ENCODE data around the gene C3orf20.
"Not testable (repeated sequence)": the region's sequence is repeated elsewhere in the genome, so short reads cannot be mapped to it uniquely, and the experiment has no call there.

Gene C3orf20

GRCh38 chr3:14651440-14652251 is 23.3 kb upstream of the C3orf20 start, which contains the start of gene CCDC174:
Gene CCDC174, plus strand, starts transcription at chr3:14651762. Its CDS starts 75 bp downstream, at chr3:14651837.
- Histone ChIP-seq H3K27me3 (ENCODE audit: control insufficient read depth, insufficient read depth, low read length) (peaks cover 6% of the 10 kb centered on the region), H3K4me3 (ENCODE audit: low read length) (peak within 1 kb of the TSS; percentile 80), H3K9me3 (ENCODE audit: control insufficient read depth, low read depth, low read length) (no peaks in the 10 kb centered on the region), H3K27ac (ENCODE audit: low read length) (peak within 1 kb of the TSS; percentile 42), H3K4me1 (ENCODE audit: control insufficient read depth, low read depth, low read length) (no peaks in the 10 kb centered on the region), H3K36me3 (ENCODE audit: control insufficient read depth, low read depth, low read length) (peaks cover 17% of the 10 kb centered on the region), H3K9ac (ENCODE audit: low read length) (peak within 1 kb of the TSS; percentile 71)

GRCh38 chr3:14652360-14652907 is 22.5 kb upstream of the C3orf20 start:
- peak overlapping the region; percentile 71 for H3K9ac ChIP-seq (ENCODE audit: low read length)
- H3K9me3 ChIP-seq (ENCODE audit: control insufficient read depth, low read depth, low read length); H3K27ac ChIP-seq (ENCODE audit: low read length); H3K4me1 ChIP-seq (ENCODE audit: control insufficient read depth, low read depth, low read length); H3K27me3 ChIP-seq (ENCODE audit: control insufficient read depth, insufficient read depth, low read length): not testable (repeated sequence)
- H3K36me3 ChIP-seq (ENCODE audit: control insufficient read depth, low read depth, low read length) = peaks cover 24% of the 10 kb centered on the region
- peak overlapping the region; percentile 80 for H3K4me3 ChIP-seq (ENCODE audit: low read length)

DNA sequence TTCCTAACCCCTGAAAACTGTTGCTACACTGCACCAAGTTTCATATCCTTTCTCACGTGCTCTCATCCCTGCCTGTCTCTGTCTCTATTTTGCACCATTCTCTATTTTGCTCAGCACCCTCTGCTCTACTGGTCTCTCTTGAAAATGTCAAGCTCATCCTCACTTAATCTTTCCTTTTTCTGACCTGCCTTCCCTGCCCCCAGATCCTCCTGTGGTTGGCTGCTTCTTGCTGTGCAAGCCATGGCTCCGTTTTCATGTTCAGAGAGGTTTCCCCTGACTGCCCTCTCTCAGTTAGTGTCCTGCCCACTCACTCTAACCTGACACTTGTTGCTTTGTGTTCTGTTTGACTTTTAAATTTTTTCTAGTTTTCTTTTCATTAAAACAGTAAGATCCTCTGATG is 17.4 kb upstream of the C3orf20 start:
- no peaks in the 10 kb centered on the region for H3K27me3 ChIP-seq (ENCODE audit: control insufficient read depth, insufficient read depth, low read length)
- H3K27ac ChIP-seq (ENCODE audit: low read length) = no peak overlapping the region
- no peaks in the 10 kb centered on the region for H3K9me3 ChIP-seq (ENCODE audit: control insufficient read depth, low read depth, low read length)
- no peak overlapping the region for H3K4me3 ChIP-seq (ENCODE audit: low read length)
- H3K36me3 ChIP-seq (ENCODE audit: control insufficient read depth, low read depth, low read length) = peaks cover 69% of the 10 kb centered on the region
- H3K4me1 ChIP-seq (ENCODE audit: control insufficient read depth, low read depth, low read length) = no peaks in the 10 kb centered on the region
- no peak overlapping the region for H3K9ac ChIP-seq (ENCODE audit: low read length)

DNA sequence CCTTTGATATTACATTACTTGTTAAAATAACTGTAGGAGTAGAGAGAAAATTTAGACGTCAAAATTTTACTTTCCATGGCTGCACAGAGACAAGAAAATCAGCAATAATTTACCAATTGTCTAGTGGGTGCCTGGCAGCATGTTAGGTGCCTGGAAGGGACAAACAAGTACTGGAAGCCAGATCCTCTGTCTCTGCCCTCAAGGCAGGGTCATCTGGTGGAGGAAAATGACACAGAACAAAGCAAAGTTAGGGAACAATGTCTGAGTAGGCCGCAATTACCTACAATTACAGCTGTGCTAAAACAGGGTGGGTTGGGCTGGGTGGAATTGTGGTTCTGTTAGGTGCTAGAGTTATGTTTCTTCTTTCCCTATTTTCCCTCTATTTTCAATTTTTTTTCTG is 16.0 kb upstream of the C3orf20 start:
- Histone ChIP-seq H3K36me3 (ENCODE audit: control insufficient read depth, low read depth, low read length) (peaks cover 83% of the 10 kb centered on the region), H3K9ac (ENCODE audit: low read length) (no peak overlapping the region), H3K27me3 (ENCODE audit: control insufficient read depth, insufficient read depth, low read length) (no peaks in the 10 kb centered on the region), H3K9me3 (ENCODE audit: control insufficient read depth, low read depth, low read length) (no peaks in the 10 kb centered on the region), H3K27ac (ENCODE audit: low read length) (no peak overlapping the region), H3K4me3 (ENCODE audit: low read length) (no peak overlapping the region), H3K4me1 (ENCODE audit: control insufficient read depth, low read depth, low read length) (no peaks in the 10 kb centered on the region)

- no peaks in the 10 kb centered on the region for H3K9me3 ChIP-seq (ENCODE audit: control insufficient read depth, low read depth, low read length)
- no peak overlapping the region for H3K4me3 ChIP-seq (ENCODE audit: low read length)
- H3K9ac ChIP-seq (ENCODE audit: low read length) = no peak overlapping the region
- H3K36me3 ChIP-seq (ENCODE audit: control insufficient read depth, low read depth, low read length) = peaks cover 90% of the 10 kb centered on the region
- no peaks in the 10 kb centered on the region for H3K27me3 ChIP-seq (ENCODE audit: control insufficient read depth, insufficient read depth, low read length)
- no peak overlapping the region for H3K27ac ChIP-seq (ENCODE audit: low read length)
- H3K4me1 ChIP-seq (ENCODE audit: control insufficient read depth, low read depth, low read length) = no peaks in the 10 kb centered on the region
These were observed 14.0 kb upstream of the C3orf20 start for GRCh38 chr3:14660942-14661341.

DNA sequence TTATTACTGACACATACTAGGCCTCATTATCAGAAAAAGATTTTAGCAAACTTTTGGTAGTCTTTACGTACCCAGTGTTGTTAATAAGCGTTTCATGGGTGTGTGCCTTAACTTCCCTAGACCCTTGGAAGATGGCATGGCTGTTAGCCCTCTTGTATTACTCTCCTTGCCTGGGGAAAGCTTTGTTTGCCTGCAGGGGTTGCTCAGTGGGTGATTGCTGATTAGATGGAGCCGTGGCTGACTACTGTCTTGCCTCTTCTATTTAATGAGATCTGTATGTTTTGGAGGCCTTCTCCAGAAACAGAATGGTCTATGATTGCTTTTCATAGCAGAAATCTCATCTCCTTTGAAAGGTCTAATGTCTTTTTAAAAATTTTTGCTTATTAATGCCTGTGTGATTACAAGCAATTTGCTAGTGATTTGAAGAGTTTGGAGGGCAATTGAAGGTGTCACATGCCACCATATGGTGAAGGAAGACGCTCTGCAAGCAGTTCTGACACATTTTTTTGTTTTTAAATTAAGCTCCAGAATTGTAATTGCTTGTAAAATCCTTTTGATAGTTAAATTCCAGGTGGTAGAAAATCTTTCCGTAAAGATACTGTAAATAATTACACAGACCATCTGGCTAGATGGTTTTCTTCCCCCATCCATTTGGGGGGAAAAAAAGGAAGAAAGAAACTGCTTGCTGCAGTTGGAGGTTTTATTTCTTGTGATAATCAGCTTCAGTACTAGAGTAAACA is 11.4 kb upstream of the C3orf20 start:
- Histone ChIP-seq H3K9ac (ENCODE audit: low read length) (no peak overlapping the region), H3K36me3 (ENCODE audit: control insufficient read depth, low read depth, low read length) (peaks cover 87% of the 10 kb centered on the region), H3K4me3 (ENCODE audit: low read length) (no peak overlapping the region), H3K4me1 (ENCODE audit: control insufficient read depth, low read depth, low read length) (no peaks in the 10 kb centered on the region), H3K27ac (ENCODE audit: low read length) (no peak overlapping the region), H3K27me3 (ENCODE audit: control insufficient read depth, insufficient read depth, low read length) (no peaks in the 10 kb centered on the region), H3K9me3 (ENCODE audit: control insufficient read depth, low read depth, low read length) (no peaks in the 10 kb centered on the region)

GRCh38 chr3:14664170-14664569 is 10.8 kb upstream of the C3orf20 start:
- no peak overlapping the region for H3K27ac ChIP-seq (ENCODE audit: low read length)
- H3K4me3 ChIP-seq (ENCODE audit: low read length) = no peak overlapping the region
- no peaks in the 10 kb centered on the region for H3K9me3 ChIP-seq (ENCODE audit: control insufficient read depth, low read depth, low read length)
- peaks cover 87% of the 10 kb centered on the region for H3K36me3 ChIP-seq (ENCODE audit: control insufficient read depth, low read depth, low read length)
- no peak overlapping the region for H3K9ac ChIP-seq (ENCODE audit: low read length)
- H3K27me3 ChIP-seq (ENCODE audit: control insufficient read depth, insufficient read depth, low read length) = no peaks in the 10 kb centered on the region
- no peaks in the 10 kb centered on the region for H3K4me1 ChIP-seq (ENCODE audit: control insufficient read depth, low read depth, low read length)

- no peak overlapping the region for H3K9ac ChIP-seq (ENCODE audit: low read length)
- H3K27ac ChIP-seq (ENCODE audit: low read length) = no peak overlapping the region
- H3K27me3 ChIP-seq (ENCODE audit: control insufficient read depth, insufficient read depth, low read length) = no peaks in the 10 kb centered on the region
- no peak overlapping the region for H3K4me3 ChIP-seq (ENCODE audit: low read length)
- H3K4me1 ChIP-seq (ENCODE audit: control insufficient read depth, low read depth, low read length) = no peaks in the 10 kb centered on the region
- H3K9me3 ChIP-seq (ENCODE audit: control insufficient read depth, low read depth, low read length) = no peaks in the 10 kb centered on the region
- peaks cover 51% of the 10 kb centered on the region for H3K36me3 ChIP-seq (ENCODE audit: control insufficient read depth, low read depth, low read length)
These were observed 2.4 kb upstream of the C3orf20 start for GRCh38 chr3:14672588-14672987.

DNA sequence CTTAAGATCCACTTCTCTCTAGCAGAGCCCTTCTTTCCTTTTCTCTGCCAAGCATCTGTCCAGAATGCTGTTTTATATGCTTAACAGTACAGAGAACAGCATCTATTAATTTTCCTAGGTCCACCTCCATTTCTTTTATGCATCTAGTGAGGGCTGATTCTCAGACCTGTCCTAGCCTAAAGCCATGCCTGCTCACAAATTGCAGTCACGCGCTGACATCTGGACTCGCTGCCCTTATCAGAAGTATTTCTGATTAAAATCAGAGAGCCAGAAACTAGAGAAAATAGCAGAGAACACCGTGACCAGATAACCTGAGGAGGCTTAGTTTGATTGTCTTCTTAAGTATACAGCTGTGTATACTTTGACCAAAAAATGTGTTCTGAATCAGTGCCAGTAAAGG is 1.9 kb downstream of the C3orf20 start:
- peaks cover 9% of the 10 kb centered on the region for H3K36me3 ChIP-seq (ENCODE audit: control insufficient read depth, low read depth, low read length)
- no peaks in the 10 kb centered on the region for H3K4me1 ChIP-seq (ENCODE audit: control insufficient read depth, low read depth, low read length)
- H3K27ac ChIP-seq (ENCODE audit: low read length) = no peak overlapping the region
- H3K9ac ChIP-seq (ENCODE audit: low read length) = no peak overlapping the region
- H3K4me3 ChIP-seq (ENCODE audit: low read length) = no peak overlapping the region
- H3K9me3 ChIP-seq (ENCODE audit: control insufficient read depth, low read depth, low read length) = peaks cover 6% of the 10 kb centered on the region
- H3K27me3 ChIP-seq (ENCODE audit: control insufficient read depth, insufficient read depth, low read length) = no peaks in the 10 kb centered on the region

DNA sequence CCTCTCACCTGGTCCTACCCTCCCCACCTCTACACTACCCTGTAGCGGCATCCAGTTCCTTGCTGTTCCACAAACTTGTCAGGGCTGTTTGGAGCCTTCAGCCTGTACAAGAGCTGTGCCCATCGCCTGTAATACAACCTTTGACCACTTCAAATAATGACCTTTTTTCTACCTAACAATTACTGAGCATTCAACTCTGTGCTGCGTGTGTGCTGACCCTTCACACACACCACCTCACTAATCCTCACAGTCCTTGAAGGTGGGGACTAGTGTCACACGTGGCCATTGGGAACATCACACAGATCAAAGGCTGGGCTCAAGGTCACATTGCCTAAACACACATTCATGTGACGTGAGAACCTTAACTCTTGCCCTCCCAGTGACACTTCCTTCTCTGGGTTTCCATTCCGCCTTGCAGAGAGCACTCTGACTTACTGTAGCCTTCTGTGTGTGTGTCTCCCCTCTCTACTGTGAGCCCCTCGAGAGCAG is 3.1 kb downstream of the C3orf20 start:
- no peaks in the 10 kb centered on the region for H3K36me3 ChIP-seq (ENCODE audit: control insufficient read depth, low read depth, low read length)
- H3K4me3 ChIP-seq (ENCODE audit: low read length) = no peak overlapping the region
- peaks cover 6% of the 10 kb centered on the region for H3K9me3 ChIP-seq (ENCODE audit: control insufficient read depth, low read depth, low read length)
- no peak overlapping the region for H3K9ac ChIP-seq (ENCODE audit: low read length)
- H3K27me3 ChIP-seq (ENCODE audit: control insufficient read depth, insufficient read depth, low read length) = no peaks in the 10 kb centered on the region
- no peak overlapping the region for H3K27ac ChIP-seq (ENCODE audit: low read length)
- no peaks in the 10 kb centered on the region for H3K4me1 ChIP-seq (ENCODE audit: control insufficient read depth, low read depth, low read length)

DNA sequence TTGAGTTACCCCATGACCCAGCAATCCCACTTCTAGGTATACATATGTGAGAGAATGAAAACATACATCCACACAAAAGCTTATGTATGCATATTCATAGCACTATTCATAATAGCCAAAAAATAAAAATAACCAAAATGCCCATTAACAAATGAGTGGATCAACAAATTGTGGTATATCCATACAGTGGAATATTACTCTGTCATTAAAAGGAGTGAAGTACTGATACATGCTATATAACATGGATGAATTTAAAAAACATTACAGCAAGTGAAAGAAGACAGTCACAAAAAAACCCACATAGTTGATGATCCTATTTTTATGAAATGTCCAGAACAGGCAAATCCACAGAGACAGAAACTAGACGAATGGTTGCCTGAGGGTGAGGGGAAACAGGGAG is 5.2 kb downstream of the C3orf20 start:
- no peak overlapping the region for H3K9ac ChIP-seq (ENCODE audit: low read length)
- no peaks in the 10 kb centered on the region for H3K4me1 ChIP-seq (ENCODE audit: control insufficient read depth, low read depth, low read length)
- no peaks in the 10 kb centered on the region for H3K36me3 ChIP-seq (ENCODE audit: control insufficient read depth, low read depth, low read length)
- H3K9me3 ChIP-seq (ENCODE audit: control insufficient read depth, low read depth, low read length) = peaks cover 6% of the 10 kb centered on the region
- H3K27me3 ChIP-seq (ENCODE audit: control insufficient read depth, insufficient read depth, low read length) = no peaks in the 10 kb centered on the region
- no peak overlapping the region for H3K4me3 ChIP-seq (ENCODE audit: low read length)
- H3K27ac ChIP-seq (ENCODE audit: low read length) = no peak overlapping the region

Data from iPS-18a (cell line).